H9 (cell line): ENCODE measurements around the gene NUP214. TPM values are rescaled to one million over a fixed set of nuclear protein-coding genes. Genes with fewer than 3 reads are reported as not detected.

Source experiments
- DNase-seq: peaks from one replicate; pipeline ENCODE4 v3.0.0-alpha.2; 2017
- H2AFZ ChIP-seq: one replicate; pipeline ENCODE4 v1.6.1; 2013; ENCODE audit warnings: mild to moderate bottlenecking, low read length, control low read depth, moderate library complexity
- H2AK5ac ChIP-seq: 2 replicates; pipeline ENCODE4 v1.6.1; 2013; ENCODE audit warnings: low read length, control low read depth, mixed read lengths; ENCODE audit not compliant: insufficient read length
- H2BK120ac ChIP-seq: one replicate; pipeline ENCODE4 v1.6.1; 2013; ENCODE audit warnings: low read depth, mild to moderate bottlenecking, low read length, control low read depth, inconsistent platforms; ENCODE audit not compliant: poor library complexity, severe bottlenecking
- H2BK12ac ChIP-seq: 2 replicates; pipeline ENCODE4 v1.6.1; 2013; ENCODE audit warnings: low read length, control low read depth, mixed read lengths, low read depth; ENCODE audit not compliant: insufficient read length
- H2BK15ac ChIP-seq: 2 replicates; pipeline ENCODE4 v1.6.1; 2013; ENCODE audit warnings: low read depth, low read length, control low read depth
- H2BK20ac ChIP-seq: one replicate; pipeline ENCODE4 v1.6.1; 2013; ENCODE audit warnings: low read depth, mild to moderate bottlenecking, low read length, control low read depth, inconsistent platforms; ENCODE audit not compliant: poor library complexity, severe bottlenecking
- H2BK5ac ChIP-seq: 2 replicates; pipeline ENCODE4 v1.6.1; 2013; ENCODE audit warnings: low read length, control low read depth, mixed read lengths; ENCODE audit not compliant: insufficient read length
- H3K14ac ChIP-seq: 2 replicates; pipeline ENCODE4 v1.6.1; 2013; ENCODE audit warnings: low read length, control low read depth; ENCODE audit not compliant: insufficient read depth
- H3K18ac ChIP-seq: 2 replicates; pipeline ENCODE4 v1.6.1; 2013; ENCODE audit warnings: low read depth, mild to moderate bottlenecking, mixed read lengths, low read length, control low read depth; ENCODE audit not compliant: insufficient read length
- H3K23ac ChIP-seq: 2 replicates; pipeline ENCODE4 v1.6.1; 2013; ENCODE audit warnings: low read length, control low read depth, mixed read lengths, low read depth; ENCODE audit not compliant: insufficient read length
- H3K23me2 ChIP-seq: 2 replicates; pipeline ENCODE4 v1.6.1; 2013; ENCODE audit warnings: low read depth, mild to moderate bottlenecking, mixed read lengths, low read length, control low read depth; ENCODE audit not compliant: insufficient read length, poor library complexity, severe bottlenecking
- H3K27ac ChIP-seq: 2 replicates; pipeline ENCODE4 v1.5.1; 2013; ENCODE audit warnings: low read length, control low read depth, mixed read lengths, low read depth; ENCODE audit not compliant: insufficient read length
- H3K27me3 ChIP-seq: 2 replicates; pipeline ENCODE4 v1.6.1; 2013; ENCODE audit warnings: low read length, control low read depth, inconsistent platforms; ENCODE audit not compliant: insufficient read depth
- H3K4ac ChIP-seq: 2 replicates; pipeline ENCODE4 v1.6.1; 2013; ENCODE audit warnings: low read depth, mild to moderate bottlenecking, control low read depth, inconsistent platforms, low read length, moderate library complexity
- H3K4me1 ChIP-seq: 2 replicates; pipeline ENCODE4 v1.6.1; 2013; ENCODE audit warnings: low read length, control low read depth, inconsistent platforms; ENCODE audit not compliant: insufficient read depth
- H3K4me2 ChIP-seq: 2 replicates; pipeline ENCODE4 v1.6.1; 2013; ENCODE audit warnings: low read length, control low read depth, mixed read lengths; ENCODE audit not compliant: insufficient read length, insufficient read depth
- H3K56ac ChIP-seq: 2 replicates; pipeline ENCODE4 v1.6.1; 2013; ENCODE audit warnings: low read depth, mild to moderate bottlenecking, mixed read lengths, low read length, control low read depth; ENCODE audit not compliant: insufficient read length
- H3K79me1 ChIP-seq: 2 replicates; pipeline ENCODE4 v1.6.1; 2013; ENCODE audit warnings: low read depth, mild to moderate bottlenecking, moderate library complexity, low read length, control low read depth, inconsistent platforms; ENCODE audit not compliant: insufficient read depth, poor library complexity, severe bottlenecking
- H3K79me2 ChIP-seq: 2 replicates; pipeline ENCODE4 v1.6.1; 2013; ENCODE audit warnings: low read length, control low read depth, inconsistent platforms; ENCODE audit not compliant: insufficient read depth
- H3K9ac ChIP-seq: 2 replicates; pipeline ENCODE4 v1.6.1; 2013; ENCODE audit warnings: low read length, control low read depth, mixed read lengths; ENCODE audit not compliant: insufficient read length; ENCODE audit errors: extremely low read depth
- H3K9me3 ChIP-seq: one replicate; pipeline ENCODE4 v1.6.1; 2013; ENCODE audit warnings: low read depth, low read length, inconsistent platforms; ENCODE audit not compliant: control insufficient read depth
- H3T11ph ChIP-seq: one replicate; pipeline ENCODE4 v1.6.1; 2013; ENCODE audit warnings: mild to moderate bottlenecking, low read length, control low read depth, inconsistent platforms
- H4K20me1 ChIP-seq: one replicate; pipeline ENCODE4 v1.6.1; 2013; ENCODE audit not compliant: control insufficient read depth, insufficient read length, insufficient read depth
- H4K5ac ChIP-seq: 2 replicates; pipeline ENCODE4 v1.6.1; 2013; ENCODE audit warnings: low read depth, mild to moderate bottlenecking, mixed read lengths, low read length, control low read depth; ENCODE audit not compliant: insufficient read length
- H4K8ac ChIP-seq: replicated peaks from 2 replicates; pipeline ENCODE4 v1.6.1; 2013; ENCODE audit warnings: low read length, control low read depth, mixed read lengths, low read depth; ENCODE audit not compliant: insufficient read length
- H4K91ac ChIP-seq: 2 replicates; pipeline ENCODE4 v1.6.1; 2013; ENCODE audit warnings: low read depth, mild to moderate bottlenecking, moderate library complexity, mixed read lengths, low read length, control low read depth; ENCODE audit not compliant: insufficient read length
- H3K27ac Mint-ChIP-seq, 3 experiments: 2 replicates in 2 of 3; 3 replicates in 1 of 3; pipeline ENCODE4 v1.8.0; 2020 to 2021; ENCODE audit warnings: mixed read lengths in 3 of 3, mild to moderate bottlenecking in 1 of 3, moderate library complexity in 1 of 3
- H3K27me3 Mint-ChIP-seq: 2 replicates; pipeline ENCODE4 v1.8.0; 2021; ENCODE audit warnings: low read depth, mild to moderate bottlenecking, moderate library complexity, mixed read lengths
- H3K36me3 Mint-ChIP-seq, 3 experiments: 2 replicates in 2 of 3; 3 replicates in 1 of 3; pipeline ENCODE4 v1.8.0; 2020 to 2021; ENCODE audit warnings: low read depth in 3 of 3, mixed read lengths in 3 of 3; ENCODE audit not compliant: insufficient read depth in 1 of 3
- H3K4me1 Mint-ChIP-seq, 2 experiments: 2 replicates each; pipeline ENCODE4 v1.8.0; 2020; ENCODE audit warnings: mixed read lengths in 2 of 2
- H3K4me3 Mint-ChIP-seq, 2 experiments: 2 replicates in 1 of 2; 3 replicates in 1 of 2; pipeline ENCODE4 v1.8.0; 2020 to 2021; ENCODE audit warnings: mild to moderate bottlenecking in 2 of 2, mixed read lengths in 2 of 2, moderate library complexity in 1 of 2
- H3K9me3 Mint-ChIP-seq, 2 experiments: 2 replicates in 1 of 2; 3 replicates in 1 of 2; pipeline ENCODE4 v1.8.0; 2020; ENCODE audit warnings: mild to moderate bottlenecking in 2 of 2, mixed read lengths in 2 of 2, moderate library complexity in 1 of 2
- CTCF ChIP-seq: fragments of 200-600 bp; sonication (generic); conservative IDR thresholded peaks from 3 replicates; pipeline ENCODE4 v1.8.0; 2021; ENCODE audit warnings: antibody characterized with exemption, mild to moderate bottlenecking
- WGBS: extraction: QIAGEN DNeasy Blood & Tissue Kit; methylation state at CpG from one replicate; pipeline ENCODE4 v1.1.7; 2013; ENCODE audit warnings: missing lambda C conversion rate, low lambda C conversion rate, mixed read lengths; ENCODE audit not compliant: insufficient read length; ENCODE audit errors: extremely low coverage; 5-methylcytosine and 5-hydroxymethylcytosine counted together
- total RNA-seq: library from RNA; stranded (reverse); gene quantifications from 2 replicates; pipeline ENCODE4 v1.2.1, GENCODE V29; 2021

The NUP214 gene
- total RNA-seq, 1 experiment from 2014 or later, result 53.8 TPM

GRCh38 chr9:131080589-131080988, 44.8 kb upstream of the NUP214 start:
- Mint-ChIP-seq H3K4me3 (no peak overlapping the region), H3K36me3 (no peaks in the 10 kb centered on the region)
- no peak for DNase-seq

More at GRCh38 chr9:131080589-131080988, 44.8 kb upstream of the NUP214 start:
- Histone ChIP-seq H2BK20ac (no peak overlapping the region), H2AK5ac (no peak overlapping the region), H4K91ac (no peak overlapping the region), H4K5ac (no peak overlapping the region), H4K8ac (no peak overlapping the region), H3K4me1 (no peaks in the 10 kb centered on the region), H3K23me2 (no peaks in the 10 kb centered on the region), H2BK15ac (no peak overlapping the region), H3K18ac (no peak overlapping the region), H3K9ac (no peak overlapping the region), H3K27me3 (no peaks in the 10 kb centered on the region), H3K4ac (no peak overlapping the region), H3K4me2 (no peak overlapping the region), H2AFZ (no peak overlapping the region), H2BK120ac (no peak overlapping the region), H3K56ac (no peak overlapping the region), H4K20me1 (no peaks in the 10 kb centered on the region), H3K27ac (no peak overlapping the region), H3K23ac (no peak overlapping the region), H3K9me3 (no peaks in the 10 kb centered on the region), H3K14ac (no peak overlapping the region), H2BK5ac (no peak overlapping the region), H3T11ph (no peak overlapping the region), H2BK12ac (no peak overlapping the region), H3K79me2 (no peaks in the 10 kb centered on the region), H3K79me1 (no peaks in the 10 kb centered on the region)
- WGBS, result no CpG with 5 or more reads among the region's 9 CpGs
- no peak overlapping the region for H3K27ac Mint-ChIP-seq
- H3K4me1 Mint-ChIP-seq, result 0 out of 4 replicates have a peak, but pooled peaks cover 0 to 2% of the 10 kb centered on the region in 2 experiments
- no peak for TF ChIP-seq CTCF
- no peaks in the 10 kb centered on the region for H3K9me3 Mint-ChIP-seq
- H3K27me3 Mint-ChIP-seq, result no peaks in the 10 kb centered on the region; the same call in 1 of the 2 replicates
